ENCODE measurements around the gene RGS14.
"Not testable (repeated sequence)": the region's sequence is repeated elsewhere in the genome, so short reads cannot be mapped to it uniquely, and the experiment has no call there.

RGS14 gene

GRCh38 chr5:177328545-177329231 is 29.0 kb upstream of the RGS14 start:
- DNase-seq: no peak

- DNase-seq: no peak
These were observed 27.8 kb upstream of the RGS14 start for GRCh38 chr5:177329883-177330282.

- DNase-seq: no peak
These were observed 26.5 kb upstream of the RGS14 start for GRCh38 chr5:177330991-177331842.

- no peak for DNase-seq
These were observed 25.5 kb upstream of the RGS14 start for GRCh38 chr5:177332031-177332895.

- no peak for DNase-seq
These were observed 24.8 kb upstream of the RGS14 start for GRCh38 chr5:177332896-177333260.

- no peak for DNase-seq
These were observed 24.1 kb upstream of the RGS14 start for GRCh38 chr5:177333420-177334154.

- DNase-seq: no peak
These were observed 23.6 kb upstream of the RGS14 start for GRCh38 chr5:177334155-177334551.

GRCh38 chr5:177334781-177335700 is 22.7 kb upstream of the RGS14 start:
- no peak for DNase-seq

- DNase-seq: no peak
These were observed 22.0 kb upstream of the RGS14 start for GRCh38 chr5:177335701-177336065.

- no peak for DNase-seq
These were observed 21.6 kb upstream of the RGS14 start for GRCh38 chr5:177336112-177336511.

- DNase-seq: no peak
These were observed 20.9 kb upstream of the RGS14 start for GRCh38 chr5:177336603-177337494.

- no peak for DNase-seq
These were observed 19.2 kb upstream of the RGS14 start for GRCh38 chr5:177338251-177339106.

GRCh38 chr5:177339107-177339638 is 18.6 kb upstream of the RGS14 start:
- no peak for DNase-seq

- DNase-seq: not testable (repeated sequence)
These were observed 14.7 kb upstream of the RGS14 start for GRCh38 chr5:177343000-177343399.

GRCh38 chr5:177343777-177344176 is 13.9 kb upstream of the RGS14 start:
- no peak for DNase-seq

- DNase-seq: no peak
These were observed 12.8 kb upstream of the RGS14 start for GRCh38 chr5:177344891-177345290.

- no peak for DNase-seq
These were observed 10.9 kb upstream of the RGS14 start for GRCh38 chr5:177346820-177347219.

- DNase-seq: no peak
These were observed 10.0 kb upstream of the RGS14 start for GRCh38 chr5:177347699-177348098.

- DNase-seq: no peak
These were observed 8.4 kb upstream of the RGS14 start for GRCh38 chr5:177349362-177349647.

- no peak for DNase-seq
These were observed 8.0 kb upstream of the RGS14 start for GRCh38 chr5:177349762-177350161.

Measured in NCI-H774 (cell line).